GM19035 (cell line): Measurements from ENCODE around the gene LMAN2L.

Experiments used
- ATAC-seq: cut with Tn5 transposase; IDR thresholded peaks from one replicate; pipeline ENCODE4 v1.9.1; 2021; ENCODE audit not compliant: unreplicated experiment

Gene LMAN2L

GRCh38 chr2:96760986-96761832 lies 21.3 kb upstream of the LMAN2L start:
- ATAC-seq: peak; percentile 8

GRCh38 chr2:96760036-96760985 lies 20.4 kb upstream of the LMAN2L start, which contains the start of gene CNNM4:
TSS of gene CNNM4 (plus strand) at chr2:96760902. CDS start at chr2:96761000, 98 bp downstream.
- peak; percentile 81 for ATAC-seq

GRCh38 chr2:96759548-96759947 lies 19.7 kb upstream of the LMAN2L start:
- ATAC-seq: no peak

GRCh38 chr2:96758987-96759386 lies 19.1 kb upstream of the LMAN2L start:
- ATAC-seq: no peak

GRCh38 chr2:96757477-96757860 lies 17.6 kb upstream of the LMAN2L start:
- ATAC-seq: no peak

- ATAC-seq: no peak
Measured at GRCh38 chr2:96756788-96757476, 17.1 kb upstream of the LMAN2L start.

GRCh38 chr2:96754317-96754716 lies 14.5 kb upstream of the LMAN2L start:
- no peak for ATAC-seq

GRCh38 chr2:96753661-96754282 lies 13.9 kb upstream of the LMAN2L start:
- no peak for ATAC-seq

GRCh38 chr2:96751800-96752199 lies 11.9 kb upstream of the LMAN2L start:
- no peak for ATAC-seq

- ATAC-seq: no peak
Measured at GRCh38 chr2:96747061-96747617, 7.3 kb upstream of the LMAN2L start.

- ATAC-seq: no peak
Measured at GRCh38 chr2:96739076-96739632, 710 bp downstream of the LMAN2L start.

- ATAC-seq: no peak
Measured at GRCh38 chr2:96737831-96738230, 2.0 kb downstream of the LMAN2L start.

- no peak for ATAC-seq
Measured at GRCh38 chr2:96737251-96737650, 2.6 kb downstream of the LMAN2L start.

GRCh38 chr2:96734880-96735583 lies 4.8 kb downstream of the LMAN2L start:
- ATAC-seq: no peak

GRCh38 chr2:96733931-96734330 lies 5.9 kb downstream of the LMAN2L start:
- ATAC-seq: no peak

GRCh38 chr2:96730212-96730611 lies 9.7 kb downstream of the LMAN2L start:
- no peak for ATAC-seq

- ATAC-seq: no peak
Measured at GRCh38 chr2:96729748-96730147, 10.1 kb downstream of the LMAN2L start.

- no peak for ATAC-seq
Measured at GRCh38 chr2:96727431-96727830, 12.4 kb downstream of the LMAN2L start.

- no peak for ATAC-seq
Measured at GRCh38 chr2:96726131-96726530, 13.7 kb downstream of the LMAN2L start.
